T-helper 2 cell (primary cell): ENCODE data around the gene RPTN.

Experiments used
- DNase-seq, 5 experiments: peaks; one replicate each; pipeline versions ENCODE4 v3.0.0 to v3.0.0-alpha.2; 2012 to 2022

The RPTN gene

GRCh38 chr1:152110860-152111514 lies 48.0 kb downstream of the RPTN start:
- DNase-seq: peak in 1 of 5 experiments; percentile 71

GRCh38 chr1:152110365-152110859 lies 48.6 kb downstream of the RPTN start:
- peak in 1 of 5 experiments; percentile 55 for DNase-seq

GRCh38 chr1:152109998-152110294 lies 49.1 kb downstream of the RPTN start:
- no peak for DNase-seq

GRCh38 chr1:152109231-152109997 lies 49.6 kb downstream of the RPTN start:
- peak in 1 of 5 experiments; percentile 10 for DNase-seq

- no peak for DNase-seq
These were observed 50.2 kb downstream of the RPTN start for GRCh38 chr1:152108882-152109222.

GRCh38 chr1:152107984-152108881 lies 50.8 kb downstream of the RPTN start:
- DNase-seq: peak in 1 of 5 experiments; percentile 15

GRCh38 chr1:152107031-152107983 lies 51.7 kb downstream of the RPTN start:
- no peak for DNase-seq

GRCh38 chr1:152104854-152105253 lies 54.2 kb downstream of the RPTN start:
- DNase-seq: no peak
